ENCODE results near the gene NLRP3.

Gene NLRP3

GRCh38 chr1:247437551-247438505, 21.9 kb downstream of the NLRP3 start:
- DNase-seq (ENCODE audit: low spot score) = no peak

GRCh38 chr1:247440001-247440620, 24.1 kb downstream of the NLRP3 start:
- DNase-seq (ENCODE audit: low spot score) = no peak

GRCh38 chr1:247441606-247442005, 25.6 kb downstream of the NLRP3 start:
- DNase-seq (ENCODE audit: low spot score) = no peak

- DNase-seq (ENCODE audit: low spot score) = no peak
Observed at GRCh38 chr1:247442164-247442563, 26.2 kb downstream of the NLRP3 start.

- DNase-seq (ENCODE audit: low spot score) = no peak
Observed at GRCh38 chr1:247443641-247444040, 27.7 kb downstream of the NLRP3 start.

- no peak for DNase-seq (ENCODE audit: low spot score)
Observed at GRCh38 chr1:247444571-247444970, 28.6 kb downstream of the NLRP3 start.

- no peak for DNase-seq (ENCODE audit: low spot score)
Observed at GRCh38 chr1:247445526-247446356, 29.8 kb downstream of the NLRP3 start.

- DNase-seq (ENCODE audit: low spot score) = no peak
Observed at GRCh38 chr1:247447162-247447909, 31.4 kb downstream of the NLRP3 start.

GRCh38 chr1:247448107-247448791, 32.3 kb downstream of the NLRP3 start:
- peak; percentile 78 for DNase-seq (ENCODE audit: low spot score)

- DNase-seq (ENCODE audit: low spot score) = no peak
Observed at GRCh38 chr1:247451388-247452010, 35.5 kb downstream of the NLRP3 start.

- DNase-seq (ENCODE audit: low spot score) = no peak
Observed at GRCh38 chr1:247452447-247453039, 36.6 kb downstream of the NLRP3 start.

GRCh38 chr1:247453245-247453644, 37.3 kb downstream of the NLRP3 start:
- DNase-seq (ENCODE audit: low spot score) = no peak

GRCh38 chr1:247453997-247454396, 38.0 kb downstream of the NLRP3 start:
- no peak for DNase-seq (ENCODE audit: low spot score)

- DNase-seq (ENCODE audit: low spot score) = no peak
Observed at GRCh38 chr1:247456021-247456420, 40.0 kb downstream of the NLRP3 start.

GRCh38 chr1:247456914-247457639, 41.1 kb downstream of the NLRP3 start:
- DNase-seq (ENCODE audit: low spot score) = no peak

- no peak for DNase-seq (ENCODE audit: low spot score)
Observed at GRCh38 chr1:247459507-247459906, 43.5 kb downstream of the NLRP3 start.

GRCh38 chr1:247465796-247466195, 49.8 kb downstream of the NLRP3 start:
- no peak for DNase-seq (ENCODE audit: low spot score)

- DNase-seq (ENCODE audit: low spot score) = no peak
Observed at GRCh38 chr1:247467129-247467528, 51.2 kb downstream of the NLRP3 start.

- DNase-seq (ENCODE audit: low spot score) = no peak
Observed at GRCh38 chr1:247468481-247469140, 52.6 kb downstream of the NLRP3 start.

Measured in GM03348 (cell line).